OCI-LY7 (cell line): ENCODE data around the gene MINDY4.

Experiments used
- EZH2phosphoT487 ChIP-seq: fragments of 200-600 bp; sonication (generic); IDR thresholded peaks from 2 replicates; pipeline ENCODE4 v1.6.1; 2018; ENCODE audit warnings: low read depth, borderline replicate concordance, mild to moderate bottlenecking, mixed run types, antibody characterized with exemption, low read length, moderate library complexity, mixed read lengths
- TF ChIP-seq, protein P1 (sequence below): fragments of 200-600 bp; sonication (generic); conservative IDR thresholded peaks from 2 replicates; pipeline ENCODE4 v1.5.1; 2014; ENCODE audit warnings: mild to moderate bottlenecking, antibody characterized with exemption, low read length, moderate library complexity, mixed read lengths

DNA sequence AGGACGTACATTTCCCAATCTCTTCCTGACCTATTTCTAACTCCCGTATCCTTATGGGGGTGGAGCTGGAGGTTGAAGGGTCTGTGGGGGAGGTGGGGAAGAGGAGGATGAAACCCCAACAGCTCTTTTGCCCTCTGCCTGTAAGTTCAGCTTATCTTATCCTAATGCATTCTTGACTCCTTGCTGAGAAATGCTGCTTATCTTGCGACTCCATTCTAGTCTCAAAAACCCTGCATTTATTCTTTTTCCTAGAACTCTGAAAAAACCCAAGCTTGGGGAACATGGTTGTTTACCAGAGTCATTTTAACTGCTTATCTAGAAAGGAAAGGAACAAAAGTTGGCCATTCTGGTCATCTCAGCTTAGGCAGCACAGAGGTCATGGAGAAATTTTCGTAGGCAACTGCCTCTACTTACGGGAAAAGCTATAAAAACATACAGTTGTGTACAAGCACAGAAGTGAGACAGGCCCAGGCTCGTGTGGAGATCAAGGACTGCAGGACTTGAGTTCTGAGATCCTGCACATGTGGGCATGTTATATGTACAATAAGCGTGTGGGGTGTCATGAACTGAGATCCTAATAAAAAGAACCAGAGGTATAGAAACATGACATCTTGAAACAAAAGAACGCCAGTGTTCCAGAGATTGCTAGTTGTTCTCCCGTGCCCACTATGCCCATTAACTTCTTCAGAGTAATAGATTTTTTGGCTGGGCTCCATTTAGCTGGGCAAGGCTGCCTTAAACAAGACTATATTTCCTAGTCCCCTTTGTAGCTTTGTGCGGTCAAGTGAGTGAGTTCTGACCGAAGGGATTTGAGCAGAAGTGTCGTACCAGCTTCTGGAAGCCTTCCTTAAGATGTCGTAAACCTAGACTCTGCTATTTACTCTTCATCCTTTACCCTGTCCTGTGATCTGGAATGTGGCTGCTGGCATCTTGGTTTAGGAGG is 9.7 kb upstream of the MINDY4 start:
- TF ChIP-seq, protein P1, sequence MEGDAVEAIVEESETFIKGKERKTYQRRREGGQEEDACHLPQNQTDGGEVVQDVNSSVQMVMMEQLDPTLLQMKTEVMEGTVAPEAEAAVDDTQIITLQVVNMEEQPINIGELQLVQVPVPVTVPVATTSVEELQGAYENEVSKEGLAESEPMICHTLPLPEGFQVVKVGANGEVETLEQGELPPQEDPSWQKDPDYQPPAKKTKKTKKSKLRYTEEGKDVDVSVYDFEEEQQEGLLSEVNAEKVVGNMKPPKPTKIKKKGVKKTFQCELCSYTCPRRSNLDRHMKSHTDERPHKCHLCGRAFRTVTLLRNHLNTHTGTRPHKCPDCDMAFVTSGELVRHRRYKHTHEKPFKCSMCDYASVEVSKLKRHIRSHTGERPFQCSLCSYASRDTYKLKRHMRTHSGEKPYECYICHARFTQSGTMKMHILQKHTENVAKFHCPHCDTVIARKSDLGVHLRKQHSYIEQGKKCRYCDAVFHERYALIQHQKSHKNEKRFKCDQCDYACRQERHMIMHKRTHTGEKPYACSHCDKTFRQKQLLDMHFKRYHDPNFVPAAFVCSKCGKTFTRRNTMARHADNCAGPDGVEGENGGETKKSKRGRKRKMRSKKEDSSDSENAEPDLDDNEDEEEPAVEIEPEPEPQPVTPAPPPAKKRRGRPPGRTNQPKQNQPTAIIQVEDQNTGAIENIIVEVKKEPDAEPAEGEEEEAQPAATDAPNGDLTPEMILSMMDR, result no peak
- TF ChIP-seq EZH2phosphoT487, result no peak
